ENCODE measurements around the gene PRKAG2. TPM values are rescaled to one million over a fixed set of nuclear protein-coding genes. Genes with fewer than 3 reads are reported as not detected.
A peak's percentile ranks its signal among the peaks of the same experiment; 100 is the strongest.
"Not testable (repeated sequence)": the region's sequence is repeated elsewhere in the genome, so short reads cannot be mapped to it uniquely, and the experiment has no call there.

Gene PRKAG2
- total RNA-seq, 1 donor from 2014 or later: 25.4 TPM

DNA sequence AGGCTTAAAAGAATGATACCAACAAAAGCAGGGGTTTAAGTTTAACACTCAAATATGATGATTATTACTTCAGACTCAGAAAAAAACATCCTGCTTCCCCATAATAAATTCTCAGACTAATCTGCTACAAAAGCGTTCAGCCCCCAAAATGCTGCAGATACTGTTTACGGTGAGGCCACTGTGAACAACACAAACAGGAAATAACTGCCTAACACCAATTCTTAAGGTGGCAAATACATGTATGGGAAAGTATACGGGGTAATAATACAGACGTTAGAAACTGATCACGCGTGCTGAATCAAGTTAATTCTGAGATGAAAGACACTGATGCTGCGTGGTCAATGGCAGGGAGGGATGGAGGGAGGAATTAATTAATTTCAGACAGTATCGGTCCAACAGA, 295.2 kb downstream of the PRKAG2 start:
- DNase-seq (ENCODE audit: extremely low read depth, low read depth, low spot score): no peak

DNA sequence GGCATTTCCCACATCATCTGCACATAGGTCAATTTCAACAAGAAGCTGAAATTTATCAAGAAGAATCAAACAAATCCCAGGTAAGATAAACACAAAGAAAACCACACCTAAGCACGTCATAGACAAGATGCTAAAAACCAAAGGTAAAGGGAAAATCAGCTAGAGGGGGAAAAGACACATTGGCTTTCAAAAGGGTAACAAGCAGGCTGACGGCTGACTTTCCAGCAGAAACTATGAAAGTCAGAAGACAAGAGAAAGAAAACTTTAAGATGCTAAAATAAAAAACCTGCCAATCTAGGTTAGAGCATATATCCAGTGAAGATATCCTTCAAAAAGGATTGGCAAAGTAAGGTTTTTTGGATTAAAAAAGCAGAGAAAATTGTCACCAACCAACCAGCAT, 297.3 kb downstream of the PRKAG2 start:
- no peak for DNase-seq (ENCODE audit: extremely low read depth, low read depth, low spot score)

GRCh38 chr7:151575410-151575809, 301.5 kb downstream of the PRKAG2 start:
- DNase-seq (ENCODE audit: extremely low read depth, low read depth, low spot score): no peak

GRCh38 chr7:151573046-151573445, 303.9 kb downstream of the PRKAG2 start:
- not testable (repeated sequence) for DNase-seq (ENCODE audit: extremely low read depth, low read depth, low spot score)

GRCh38 chr7:151572136-151572535, 304.8 kb downstream of the PRKAG2 start:
- no peak for DNase-seq (ENCODE audit: extremely low read depth, low read depth, low spot score)

DNA sequence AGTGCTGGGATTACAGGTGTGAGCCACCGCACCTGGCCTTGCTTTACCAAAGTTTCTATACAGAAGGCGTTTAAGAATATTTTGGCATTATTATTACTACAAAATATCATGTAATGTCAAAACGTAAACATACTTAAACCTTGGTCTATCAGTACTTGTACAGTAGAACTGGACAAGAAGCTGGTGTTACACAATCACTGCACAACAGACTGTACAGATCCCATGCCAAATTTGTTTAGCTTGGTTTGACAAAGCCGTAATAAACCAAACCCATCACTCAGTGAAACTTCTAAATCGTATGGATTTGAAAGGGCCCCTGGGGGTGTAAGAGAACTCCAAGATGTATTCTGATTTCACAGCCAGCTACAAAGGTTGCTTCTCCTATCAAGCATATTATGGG, 305.4 kb downstream of the PRKAG2 start:
- DNase-seq (ENCODE audit: extremely low read depth, low read depth, low spot score): no peak

- peak; percentile 31 for DNase-seq (ENCODE audit: extremely low read depth, low read depth, low spot score)
These were observed 306.5 kb downstream of the PRKAG2 start for GRCh38 chr7:151570366-151570915.

- no peak for DNase-seq (ENCODE audit: extremely low read depth, low read depth, low spot score)
These were observed 307.7 kb downstream of the PRKAG2 start for GRCh38 chr7:151568956-151569940.

- DNase-seq (ENCODE audit: extremely low read depth, low read depth, low spot score): no peak
These were observed 310.0 kb downstream of the PRKAG2 start for GRCh38 chr7:151566897-151567320.

- DNase-seq (ENCODE audit: extremely low read depth, low read depth, low spot score): no peak
These were observed 311.4 kb downstream of the PRKAG2 start for GRCh38 chr7:151565541-151565940.

DNA sequence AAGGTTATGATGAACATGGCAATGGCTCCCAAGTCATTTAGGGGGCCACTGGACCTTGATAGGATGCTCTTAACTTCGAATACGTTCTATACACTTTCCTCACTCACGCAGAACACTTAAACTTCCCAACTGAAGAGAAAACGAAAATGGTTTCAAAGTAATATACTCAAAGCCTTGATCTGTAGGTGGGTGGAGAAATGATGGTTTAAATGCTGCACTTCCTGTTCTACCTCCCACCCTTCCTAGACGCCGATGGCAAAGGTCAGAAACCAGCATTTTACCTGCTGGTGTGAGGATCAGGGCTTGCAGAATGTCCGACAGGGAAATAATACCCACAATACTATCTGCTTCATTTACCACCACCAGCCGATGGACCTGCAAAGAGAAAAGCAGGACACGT, 316.7 kb downstream of the PRKAG2 start:
- no peak for DNase-seq (ENCODE audit: extremely low read depth, low read depth, low spot score)

GRCh38 chr7:151559557-151560183, 317.2 kb downstream of the PRKAG2 start:
- no peak for DNase-seq (ENCODE audit: extremely low read depth, low read depth, low spot score)

- DNase-seq (ENCODE audit: extremely low read depth, low read depth, low spot score): no peak
These were observed 318.3 kb downstream of the PRKAG2 start for GRCh38 chr7:151558575-151558974.

DNA sequence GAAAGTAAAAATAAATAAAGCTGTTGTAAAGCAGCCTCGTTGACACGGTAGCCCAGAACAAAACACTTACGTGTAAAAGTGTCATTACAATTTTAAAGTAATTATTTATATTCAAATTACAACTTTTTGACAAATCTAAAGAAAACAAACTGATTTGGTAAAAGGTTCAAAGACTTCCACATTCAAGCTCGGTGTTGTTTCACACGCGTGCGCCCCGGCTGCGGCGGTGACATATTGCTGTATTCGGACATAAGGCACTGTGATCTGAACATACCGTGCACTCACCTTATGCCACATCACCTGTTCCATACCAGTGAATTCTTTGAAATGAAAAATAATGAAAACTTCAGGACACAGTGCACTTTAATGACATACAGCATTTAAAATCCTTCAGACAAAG, 320.3 kb downstream of the PRKAG2 start:
- no peak for DNase-seq (ENCODE audit: extremely low read depth, low read depth, low spot score)

GRCh38 chr7:151553356-151553755, 323.6 kb downstream of the PRKAG2 start:
- DNase-seq (ENCODE audit: extremely low read depth, low read depth, low spot score): no peak

DNA sequence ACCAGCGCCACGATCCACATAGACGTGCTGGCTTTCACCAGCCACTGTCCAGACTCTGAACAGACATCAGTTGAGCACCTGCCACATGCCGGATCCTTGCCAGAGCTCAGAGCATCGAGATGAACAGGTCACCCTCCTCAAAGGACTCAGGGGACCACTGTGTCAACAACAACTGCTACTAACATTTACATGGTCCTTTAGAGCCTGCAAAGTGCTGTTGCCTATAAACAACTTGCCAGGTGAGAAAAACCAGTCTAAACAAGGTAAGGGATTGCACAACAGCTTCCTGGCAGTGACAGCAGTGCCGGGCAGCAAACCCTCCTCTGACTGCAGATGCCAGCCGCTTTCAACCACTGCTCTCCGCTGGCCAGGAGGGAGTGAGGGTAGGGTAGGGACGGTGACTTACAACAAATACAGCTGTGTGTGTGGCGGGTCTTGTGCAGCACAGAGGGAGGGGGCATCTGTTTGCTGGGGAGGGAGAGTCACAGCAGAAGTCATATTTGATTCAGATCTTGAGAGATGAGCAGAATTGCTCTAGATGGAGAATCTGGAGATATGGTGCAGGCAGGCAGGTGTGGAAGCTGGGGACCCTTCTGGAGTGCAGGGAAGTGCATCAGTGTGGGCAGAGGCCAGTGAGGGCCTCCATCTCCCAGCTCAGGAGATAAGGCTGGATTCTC, 324.4 kb downstream of the PRKAG2 start:
- no peak for DNase-seq (ENCODE audit: extremely low read depth, low read depth, low spot score)

DNA sequence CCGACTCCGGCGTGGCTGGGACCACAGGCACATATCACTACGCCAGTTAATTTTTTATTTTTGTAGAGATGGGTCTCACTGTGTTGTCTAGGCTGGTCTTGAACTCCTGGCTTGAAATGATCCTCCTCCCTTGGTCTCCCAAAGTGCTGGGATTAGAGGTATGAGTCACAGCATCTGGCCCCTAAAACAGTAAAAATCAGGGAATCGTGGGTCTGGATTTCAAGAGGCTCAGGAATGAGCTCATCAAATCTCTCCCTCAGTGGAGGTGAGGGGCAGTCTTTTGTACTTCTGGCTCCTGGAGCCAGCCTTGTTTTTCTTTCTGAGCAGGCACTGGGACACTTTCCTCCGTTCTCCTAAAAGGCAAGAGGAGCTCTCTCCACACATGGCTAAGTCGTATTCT, 325.1 kb downstream of the PRKAG2 start:
- DNase-seq (ENCODE audit: extremely low read depth, low read depth, low spot score): no peak

DNA sequence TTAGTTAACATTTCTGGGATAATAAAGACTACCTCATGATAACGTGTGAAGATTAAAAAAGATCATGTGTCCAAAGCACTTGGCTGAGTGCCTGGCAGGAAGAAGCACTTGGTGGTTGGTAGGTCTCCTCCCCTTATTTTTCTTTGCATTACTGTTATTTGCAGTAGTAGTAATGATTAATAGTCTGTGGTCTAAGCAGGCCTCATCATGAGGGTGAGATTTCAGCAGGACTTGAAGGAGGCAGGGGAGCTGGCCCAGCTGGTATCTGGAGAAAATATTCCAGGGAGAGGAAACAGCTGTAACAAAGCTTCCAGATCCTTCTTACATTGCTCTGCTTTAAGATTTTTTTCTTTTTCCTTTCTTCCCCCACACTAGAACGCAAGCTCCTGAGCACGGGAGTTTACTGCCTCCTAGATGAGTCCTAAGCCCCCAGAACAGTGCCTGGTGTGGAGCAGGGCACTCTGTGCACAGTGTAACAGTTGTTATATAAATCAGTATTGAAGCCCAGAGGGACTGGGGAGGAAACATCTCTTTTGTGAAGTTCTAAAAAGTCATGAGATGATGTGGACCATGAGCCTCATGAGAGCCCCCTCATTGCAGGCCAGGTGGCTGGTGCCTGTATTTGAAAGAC, 326.1 kb downstream of the PRKAG2 start:
- DNase-seq (ENCODE audit: extremely low read depth, low read depth, low spot score): peak; percentile 29

DNA sequence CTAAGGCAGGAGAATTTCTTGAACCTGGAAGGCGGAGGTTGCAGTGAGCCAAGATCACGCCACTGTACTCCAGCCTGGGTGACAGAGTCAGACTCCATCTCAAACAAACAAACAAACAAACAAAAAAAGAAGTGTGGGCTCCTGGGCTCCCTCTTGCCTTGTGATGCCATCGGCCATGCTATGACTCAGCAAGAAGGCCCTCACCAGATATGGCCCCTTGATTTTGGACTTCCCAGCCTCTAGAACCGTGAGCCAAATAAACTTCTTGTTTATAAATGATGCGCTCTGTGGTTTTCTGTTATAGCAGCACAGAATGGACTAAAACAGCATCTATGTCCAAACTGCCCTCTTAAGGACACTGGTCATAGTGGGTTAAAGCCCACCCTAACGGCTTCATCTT, 327.3 kb downstream of the PRKAG2 start:
- no peak for DNase-seq (ENCODE audit: extremely low read depth, low read depth, low spot score)

DNA sequence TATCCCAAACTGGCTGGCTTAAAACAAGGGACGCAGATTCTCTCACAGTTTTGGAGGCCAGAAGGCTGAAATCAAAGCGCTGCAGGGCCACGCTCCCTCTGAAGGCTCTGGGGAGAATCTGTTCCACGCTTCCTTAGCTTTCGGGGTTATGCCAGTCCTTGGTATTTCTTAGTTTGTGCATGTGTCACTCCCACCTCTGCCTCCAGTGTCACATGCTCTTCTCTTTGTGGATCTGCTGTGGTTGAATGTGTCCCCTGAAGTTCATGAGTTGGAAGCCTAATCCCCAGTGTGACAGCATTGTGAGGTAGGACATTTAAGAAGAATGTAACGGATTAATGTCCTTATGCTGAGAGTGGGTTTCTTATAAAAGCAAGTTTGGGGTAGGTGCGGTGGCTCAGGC, 327.8 kb downstream of the PRKAG2 start:
- no peak for DNase-seq (ENCODE audit: extremely low read depth, low read depth, low spot score)

GRCh38 chr7:151544183-151544582, 332.7 kb downstream of the PRKAG2 start:
- no peak for DNase-seq (ENCODE audit: extremely low read depth, low read depth, low spot score)

Data from glomerular endothelial cell (primary cell).